Endothelial cell of umbilical vein (primary cell): ENCODE results near the gene IL4R.

Experiments used
- CTCF ChIP-seq, 2 donors: IDR thresholded peaks; 1 replicate in 1 of 2; 2 replicates in 1 of 2; pipeline ENCODE4 v1.5.1; 2011; ENCODE audit warnings: low read length in 2 of 2, mild to moderate bottlenecking in 2 of 2, moderate library complexity in 2 of 2, control low read depth in 1 of 2, inconsistent platforms in 1 of 2, low read depth in 1 of 2; ENCODE audit not compliant: insufficient read depth in 1 of 2; ENCODE audit errors: extremely low read depth in 1 of 2
- EZH2 ChIP-seq: IDR thresholded peaks from 2 replicates; pipeline ENCODE4 v1.6.1; 2012; ENCODE audit warnings: borderline replicate concordance, low read depth, mild to moderate bottlenecking, moderate library complexity, low read length, inconsistent platforms; ENCODE audit not compliant: severe bottlenecking
- FOS ChIP-seq: IDR thresholded peaks from 2 replicates; pipeline ENCODE4 v1.6.1; 2011; ENCODE audit warnings: mild to moderate bottlenecking, low read length, moderate library complexity, borderline replicate concordance; ENCODE audit not compliant: insufficient read depth
- MAX ChIP-seq: IDR thresholded peaks from 2 replicates; pipeline ENCODE4 v1.6.1; 2011; ENCODE audit not compliant: insufficient read depth, insufficient read length
- MYC ChIP-seq: IDR thresholded peaks from one replicate; pipeline ENCODE4 v1.6.1; 2011; ENCODE audit warnings: mild to moderate bottlenecking, low read depth, low read length
- POLR2A ChIP-seq: IDR thresholded peaks from 2 replicates; pipeline ENCODE4 v1.6.1; 2012; ENCODE audit warnings: low read depth, mild to moderate bottlenecking, control low read depth, low read length
- POLR2AphosphoS5 ChIP-seq: IDR thresholded peaks from 2 replicates; pipeline ENCODE4 v1.6.1; 2012; ENCODE audit warnings: low read depth, mild to moderate bottlenecking, control low read depth, low read length, moderate library complexity; ENCODE audit not compliant: insufficient read depth

GRCh38 chr16:27317320-27317719 lies 3.5 kb downstream of the IL4R start:
- TF ChIP-seq CTCF (IDR thresholded peaks at IDR 0.05; ENCODE audit: extremely low read depth in 1 of 2, insufficient read depth in 1 of 2, low read depth in 1 of 2, low read length in 2 of 2) (no peak), POLR2A (no peak), POLR2AphosphoS5 (no peak), MAX (no peak), EZH2 (no peak), MYC (no peak), FOS (no peak)
